HUES64 (cell line): ENCODE results near the gene USP15.

Source experiments
- H3K27ac ChIP-seq: 2 replicates; pipeline ENCODE4 v1.7.0; 2013; ENCODE audit warnings: low read depth, low read length, inconsistent platforms
- H3K27me3 ChIP-seq: 2 replicates; pipeline ENCODE4 v1.6.1; 2013; ENCODE audit warnings: mild to moderate bottlenecking, low read length; ENCODE audit not compliant: insufficient read depth
- H3K36me3 ChIP-seq: 2 replicates; pipeline ENCODE4 v1.6.1; 2013; ENCODE audit warnings: mild to moderate bottlenecking, low read length; ENCODE audit not compliant: insufficient read depth
- H3K4me1 ChIP-seq: 2 replicates; pipeline ENCODE4 v1.6.1; 2013; ENCODE audit warnings: mild to moderate bottlenecking, low read length, moderate library complexity; ENCODE audit not compliant: insufficient read depth
- H3K4me3 ChIP-seq: 2 replicates; pipeline ENCODE4 v1.5.1; 2013; ENCODE audit warnings: mild to moderate bottlenecking, low read length, moderate library complexity
- H3K9ac ChIP-seq: 2 replicates; pipeline ENCODE4 v1.6.1; 2013; ENCODE audit warnings: mild to moderate bottlenecking, low read depth, low read length
- H3K9me3 ChIP-seq: 2 replicates; pipeline ENCODE4 v1.6.1; 2013; ENCODE audit warnings: low read depth, low read length; ENCODE audit not compliant: insufficient read depth
- WGBS: fragments of 150-250, 120-280 bp; methylation state at CpG from one replicate; pipeline ENCODE4 v1.1.7; 2013; ENCODE audit warnings: missing lambda C conversion rate; 5-methylcytosine and 5-hydroxymethylcytosine counted together

Gene USP15

GRCh38 chr12:62305778-62306177 lies 45.6 kb downstream of the USP15 start:
- Histone ChIP-seq H3K27ac (no peak overlapping the region), H3K4me3 (no peak overlapping the region), H3K27me3 (no peaks in the 10 kb centered on the region), H3K9ac (no peak overlapping the region), H3K36me3 (peaks cover 42% of the 10 kb centered on the region), H3K9me3 (peaks cover 21% of the 10 kb centered on the region; the same call in 1 of the 2 replicates), H3K4me1 (no peaks in the 10 kb centered on the region)
- WGBS = 95% methylated on average over 8 of the region's 8 CpGs

DNA sequence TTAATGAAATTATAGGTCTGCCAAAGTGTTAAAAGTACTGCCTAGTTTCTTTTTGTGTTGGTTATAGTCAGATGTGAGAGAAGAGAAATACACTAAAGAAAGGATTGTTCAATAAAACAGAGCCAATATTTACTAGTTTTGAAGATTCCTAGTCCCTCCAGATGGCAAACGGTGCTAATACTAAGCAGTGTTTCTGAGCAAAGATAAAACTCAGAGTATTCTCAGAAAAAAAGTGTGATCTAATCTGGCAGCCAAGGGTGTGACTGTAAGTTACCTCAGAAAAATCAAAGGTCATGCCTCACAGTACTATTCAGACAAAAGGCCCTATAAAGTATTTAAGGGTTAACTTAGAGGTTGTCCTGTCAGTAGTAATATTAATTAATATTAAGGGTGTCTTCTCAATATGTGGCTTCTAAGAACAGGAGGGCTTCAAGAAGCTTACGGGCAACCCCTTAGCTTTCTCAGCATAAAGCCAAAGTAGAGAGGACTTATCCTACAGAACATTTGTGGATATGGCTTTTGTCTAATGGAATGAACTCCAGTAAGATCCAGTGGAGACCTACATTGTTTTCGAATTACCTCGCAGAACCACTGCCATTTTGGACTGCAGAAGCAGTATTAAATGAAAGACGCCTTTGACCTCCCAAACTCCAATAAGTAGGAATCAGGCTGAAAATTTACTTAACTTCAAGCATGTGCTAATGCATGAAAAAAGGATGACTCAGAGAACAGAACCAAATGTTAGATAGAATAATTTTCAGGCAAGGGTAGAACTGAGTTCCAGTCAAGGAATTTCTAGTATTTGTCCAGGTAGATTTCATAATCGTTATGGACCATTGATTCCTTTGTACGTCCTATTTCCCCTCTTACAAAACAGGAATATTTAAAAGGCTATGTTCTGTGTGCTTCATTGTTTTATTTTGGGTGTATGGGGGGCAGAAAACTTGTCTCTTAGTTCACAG lies 46.6 kb downstream of the USP15 start:
- H3K27me3 ChIP-seq = no peaks in the 10 kb centered on the region
- no peak overlapping the region for H3K4me3 ChIP-seq
- no peak overlapping the region for H3K27ac ChIP-seq
- H3K36me3 ChIP-seq = peaks cover 42% of the 10 kb centered on the region
- H3K4me1 ChIP-seq = no peaks in the 10 kb centered on the region
- no peak overlapping the region for H3K9ac ChIP-seq
- over 99% methylated on average over 7 of the region's 7 CpGs for WGBS
- H3K9me3 ChIP-seq = peaks cover 21% of the 10 kb centered on the region; the same call in 1 of the 2 replicates

- no peak overlapping the region for H3K9ac ChIP-seq
- peaks cover 19% of the 10 kb centered on the region; the same call in 1 of the 2 replicates for H3K9me3 ChIP-seq
- no peak overlapping the region for H3K4me3 ChIP-seq
- H3K27me3 ChIP-seq = no peaks in the 10 kb centered on the region
- no peak overlapping the region for H3K27ac ChIP-seq
- H3K4me1 ChIP-seq = no peaks in the 10 kb centered on the region
- 91% methylated on average over 3 of the region's 3 CpGs for WGBS
- H3K36me3 ChIP-seq = peaks cover 35% of the 10 kb centered on the region
Measured at GRCh38 chr12:62308201-62308600, 48.0 kb downstream of the USP15 start.

- no peaks in the 10 kb centered on the region for H3K27me3 ChIP-seq
- 0 out of 2 replicates have a peak, but pooled peaks cover 3% of the 10 kb centered on the region for H3K36me3 ChIP-seq
- no peaks in the 10 kb centered on the region for H3K9me3 ChIP-seq
- H3K4me1 ChIP-seq = no peaks in the 10 kb centered on the region
- H3K4me3 ChIP-seq = no peak overlapping the region
- WGBS = 100% methylated on average over 1 of the region's 2 CpGs
- H3K9ac ChIP-seq = no peak overlapping the region
- H3K27ac ChIP-seq = no peak overlapping the region
Measured at GRCh38 chr12:62313727-62314380, 53.6 kb downstream of the USP15 start.

DNA sequence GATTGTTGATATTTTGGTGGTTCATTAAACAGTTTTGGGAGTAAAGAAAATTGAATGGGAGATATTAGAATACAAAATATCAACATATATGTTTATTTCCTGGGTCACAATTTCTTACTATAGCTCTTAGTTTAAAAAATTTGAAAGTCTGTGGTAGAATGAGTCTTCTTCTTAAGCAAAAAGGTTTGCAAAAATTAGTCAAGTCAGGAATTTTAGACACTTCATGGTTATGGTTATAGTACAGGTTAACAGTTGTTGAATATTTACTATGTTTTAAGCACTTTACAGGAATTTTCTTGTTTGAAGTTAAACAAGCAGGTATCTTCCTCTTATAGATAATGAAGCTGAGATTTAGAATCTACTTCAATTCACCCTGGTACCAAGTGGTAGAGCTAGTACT lies 56.8 kb downstream of the USP15 start:
- peaks cover 10% of the 10 kb centered on the region; the same call in 1 of the 2 replicates for H3K36me3 ChIP-seq
- no peaks in the 10 kb centered on the region for H3K27me3 ChIP-seq
- no peaks in the 10 kb centered on the region for H3K9me3 ChIP-seq

DNA sequence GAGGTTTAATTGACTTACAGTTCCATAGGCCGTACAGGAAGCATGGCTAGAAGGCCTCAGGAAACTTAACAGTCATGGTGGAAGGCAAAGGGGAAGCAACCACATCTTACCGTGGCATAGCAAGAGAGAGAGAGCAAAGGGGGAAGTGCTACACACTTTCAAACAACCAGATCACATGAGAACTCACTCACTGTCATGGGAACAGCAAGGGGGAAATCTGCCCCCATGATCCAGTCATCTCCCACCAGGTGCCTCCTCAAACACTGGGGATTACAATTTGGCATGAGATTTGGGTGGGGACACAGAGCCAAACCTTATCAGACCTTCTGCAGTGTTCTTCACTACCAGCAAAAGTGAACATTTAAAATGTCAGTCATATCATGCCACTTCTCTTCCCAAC lies 58.9 kb downstream of the USP15 start:
- Histone ChIP-seq H3K4me3 (no peak overlapping the region), H3K4me1 (no peaks in the 10 kb centered on the region), H3K9ac (no peak overlapping the region), H3K27me3 (no peaks in the 10 kb centered on the region), H3K9me3 (no peaks in the 10 kb centered on the region), H3K36me3 (peaks cover 19% of the 10 kb centered on the region; the same call in 1 of the 2 replicates), H3K27ac (no peak overlapping the region)
- WGBS = 93% methylated on average over 2 of the region's 2 CpGs

More for the DNA sequence above, 56.8 kb downstream of the USP15 start:
- H3K27ac ChIP-seq = no peak overlapping the region
- H3K4me3 ChIP-seq = no peak overlapping the region
- no peaks in the 10 kb centered on the region for H3K4me1 ChIP-seq
- no peak overlapping the region for H3K9ac ChIP-seq

- H3K36me3 ChIP-seq = peaks cover 19% of the 10 kb centered on the region; the same call in 1 of the 2 replicates
- WGBS = 90% methylated on average over 3 of the region's 3 CpGs
Measured at GRCh38 chr12:62320054-62320453, 59.9 kb downstream of the USP15 start.

DNA sequence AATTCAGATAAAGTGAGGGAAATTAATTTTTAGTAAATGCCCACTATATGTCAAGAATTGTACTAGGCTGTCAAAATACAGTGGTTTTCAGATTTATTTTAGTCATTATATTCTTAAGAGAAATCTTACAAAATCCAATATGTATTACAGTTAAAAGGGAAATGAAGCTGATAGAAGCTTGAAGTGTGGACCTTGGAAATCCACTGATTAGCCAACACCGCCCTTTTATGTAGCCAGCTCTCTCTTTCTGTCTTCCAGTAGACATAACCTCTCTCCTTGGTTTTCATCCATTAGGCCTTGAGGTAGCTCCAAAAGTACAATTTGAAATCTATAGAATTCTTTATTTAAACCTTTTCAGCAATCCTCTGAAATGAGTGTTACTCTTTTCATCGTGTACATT lies 63.2 kb downstream of the USP15 start:
- Histone ChIP-seq H3K27me3 (no peaks in the 10 kb centered on the region), H3K27ac (no peak overlapping the region), H3K9me3 (no peaks in the 10 kb centered on the region), H3K4me3 (no peak overlapping the region), H3K9ac (no peak overlapping the region), H3K36me3 (peaks cover 23% of the 10 kb centered on the region), H3K4me1 (no peaks in the 10 kb centered on the region)
- 93% methylated on average over 2 of the region's 2 CpGs for WGBS

More at GRCh38 chr12:62320054-62320453, 59.9 kb downstream of the USP15 start:
- H3K4me3 ChIP-seq = no peak overlapping the region
- H3K27ac ChIP-seq = no peak overlapping the region
- no peak overlapping the region for H3K9ac ChIP-seq
- H3K27me3 ChIP-seq = no peaks in the 10 kb centered on the region
- H3K4me1 ChIP-seq = no peaks in the 10 kb centered on the region
- no peaks in the 10 kb centered on the region for H3K9me3 ChIP-seq

DNA sequence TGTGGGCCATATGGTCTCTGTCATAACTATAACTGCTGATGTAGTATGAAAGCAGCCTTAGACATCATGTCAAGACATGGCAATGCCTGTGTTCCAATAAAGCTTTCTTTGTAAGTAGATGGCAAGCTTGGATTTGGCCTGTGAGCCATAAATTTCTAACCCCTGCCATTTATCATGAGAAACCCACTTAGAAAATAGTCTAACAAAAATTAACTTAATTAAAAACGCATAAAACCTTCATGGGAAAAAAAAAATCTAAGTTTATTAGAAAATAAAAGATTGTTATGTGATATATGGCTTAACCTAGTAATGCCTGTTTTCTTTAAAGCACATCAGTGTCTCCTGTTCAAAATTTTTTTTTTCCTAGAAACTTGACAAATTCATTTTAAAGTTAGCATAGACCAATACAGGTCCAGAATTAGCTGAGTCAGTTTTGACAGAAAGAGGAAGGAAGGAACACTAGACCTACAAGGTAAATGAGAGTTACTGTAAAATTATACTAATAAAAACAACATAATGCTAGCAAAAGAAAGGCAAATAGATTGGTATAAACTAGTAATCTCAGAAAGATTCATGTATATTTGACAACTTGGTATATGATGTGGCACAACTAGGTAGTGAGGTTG lies 68.2 kb downstream of the USP15 start:
- no peaks in the 10 kb centered on the region for H3K27me3 ChIP-seq
- no peaks in the 10 kb centered on the region for H3K4me1 ChIP-seq
- H3K9me3 ChIP-seq = no peaks in the 10 kb centered on the region
- H3K9ac ChIP-seq = no peak overlapping the region
- no peak overlapping the region for H3K27ac ChIP-seq
- WGBS = no CpG with 5 or more reads among the region's 1 CpG
- peaks cover 7% of the 10 kb centered on the region for H3K36me3 ChIP-seq
- H3K4me3 ChIP-seq = no peak overlapping the region

DNA sequence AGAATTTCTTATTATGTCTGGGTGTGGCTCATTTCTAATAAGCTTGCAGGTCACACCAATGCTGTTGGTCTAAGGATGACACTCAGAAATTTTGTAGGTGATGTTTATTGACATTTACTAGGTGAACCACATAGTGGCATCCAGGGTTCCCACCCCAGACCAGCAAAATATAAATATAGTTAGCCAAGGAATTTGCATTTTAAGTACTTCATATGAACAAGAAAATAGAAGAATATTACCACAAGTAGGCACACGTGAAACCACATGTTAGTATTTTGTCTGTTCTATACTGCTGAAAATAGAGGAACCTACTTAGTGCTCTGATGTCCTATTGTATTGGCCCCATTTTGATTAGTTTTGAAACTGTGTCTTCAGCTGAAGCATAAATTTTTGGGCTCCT lies 71.1 kb downstream of the USP15 start:
- H3K27me3 ChIP-seq = no peaks in the 10 kb centered on the region
- H3K4me1 ChIP-seq = no peaks in the 10 kb centered on the region
- no peak overlapping the region for H3K4me3 ChIP-seq
- no peak overlapping the region for H3K27ac ChIP-seq
- no peaks in the 10 kb centered on the region for H3K9me3 ChIP-seq
- no peak overlapping the region for H3K9ac ChIP-seq
- WGBS = 93% methylated on average over 1 of the region's 1 CpG
- peaks cover under 1% of the 10 kb centered on the region; the same call in 1 of the 2 replicates for H3K36me3 ChIP-seq

DNA sequence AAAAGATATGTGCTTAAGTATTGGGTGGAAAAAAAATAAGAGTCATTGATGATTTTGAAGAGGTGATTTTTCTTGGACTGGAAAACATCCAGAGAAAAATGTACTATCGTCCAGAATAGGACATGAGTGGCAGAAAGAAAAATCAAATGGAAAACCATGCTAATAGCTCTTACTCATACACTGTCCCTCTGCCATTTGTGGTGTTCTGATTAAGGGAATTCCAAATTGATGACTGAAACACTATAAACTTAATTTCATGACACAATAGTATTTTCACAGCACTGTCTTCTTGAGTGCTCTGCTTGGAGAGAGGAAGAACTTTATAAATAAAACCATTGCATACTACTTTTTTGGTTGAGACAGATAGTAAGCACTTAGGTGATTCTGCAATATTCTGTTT lies 72.4 kb downstream of the USP15 start:
- Histone ChIP-seq H3K27ac (no peak overlapping the region), H3K4me1 (no peaks in the 10 kb centered on the region), H3K4me3 (no peak overlapping the region), H3K27me3 (no peaks in the 10 kb centered on the region), H3K9me3 (no peaks in the 10 kb centered on the region), H3K36me3 (no peaks in the 10 kb centered on the region), H3K9ac (no peak overlapping the region)
- 91% methylated on average over 1 of the region's 1 CpG for WGBS
